AG04449 (cell line): ENCODE results near the gene MAD1L1.

Source experiments
- CTCF ChIA-PET: fragments of 350-600 bp; formaldehyde crosslinking; extraction: SDS; loops from one replicate; lab custom pipeline; 2021; ENCODE audit warnings: antibody characterized with exemption; lab: Yijun Ruan, JAX
- POLR2A ChIA-PET: fragments of 400-600, 350-600 bp; formaldehyde crosslinking; extraction: SDS; loops from one replicate; lab custom pipeline; 2020; ENCODE audit warnings: antibody characterized with exemption, inconsistent platforms; lab: Yijun Ruan, JAX
- DNase-seq: peaks from one replicate; pipeline ENCODE4 v3.0.0-alpha.2; 2010; ENCODE audit warnings: low read depth, low spot score
- H3K4me3 ChIP-seq: 2 replicates; pipeline ENCODE4 v1.5.1; 2011; ENCODE audit warnings: low read depth, mild to moderate bottlenecking, control low read depth, low read length
- TF ChIP-seq, protein P1 (sequence below): IDR thresholded peaks from one replicate; pipeline ENCODE4 v1.5.1; 2011; ENCODE audit warnings: mild to moderate bottlenecking, moderate library complexity, low read length, control low read depth, inconsistent platforms; ENCODE audit not compliant: insufficient read depth; ENCODE audit errors: missing control alignments

Gene MAD1L1

DNA sequence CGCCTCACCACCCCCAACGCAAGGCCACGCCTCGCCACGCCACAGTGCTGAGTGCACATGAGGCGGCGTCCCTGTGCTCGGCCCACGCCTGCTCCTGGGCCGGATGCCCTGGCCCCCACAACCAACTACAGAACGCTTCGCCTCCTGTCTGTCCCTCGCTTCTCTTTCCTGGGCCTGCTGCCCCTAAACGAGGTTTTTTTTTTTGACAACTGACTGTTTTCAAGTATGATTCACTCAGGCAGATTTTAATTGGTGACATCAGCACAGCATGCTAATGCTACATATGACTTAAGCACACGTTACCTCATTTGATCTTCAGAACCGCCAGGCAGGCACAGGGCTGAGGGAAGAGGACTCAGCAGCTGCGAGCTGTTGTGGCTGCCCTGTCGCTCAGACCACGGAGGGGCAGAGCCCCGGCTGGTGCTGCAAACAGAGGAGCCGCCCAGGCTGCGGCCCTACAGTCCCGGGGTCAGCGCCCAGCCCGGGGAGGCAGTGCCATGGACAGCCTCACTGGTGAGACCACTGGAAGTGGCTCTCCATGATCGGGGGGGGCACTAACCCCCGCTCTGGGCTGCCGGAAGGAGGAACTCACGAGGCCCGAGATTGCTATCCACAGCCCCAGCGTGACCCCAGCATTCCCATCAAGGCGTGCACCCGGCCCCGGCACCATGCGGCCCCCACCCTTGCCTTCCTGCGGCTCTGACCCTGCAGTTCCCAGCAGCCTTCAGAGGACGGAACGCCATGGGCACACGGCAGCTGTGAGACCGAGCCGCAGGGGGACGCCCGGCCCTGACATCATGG lies 212.8 kb downstream of the MAD1L1 start:
- TF ChIP-seq, protein P1, sequence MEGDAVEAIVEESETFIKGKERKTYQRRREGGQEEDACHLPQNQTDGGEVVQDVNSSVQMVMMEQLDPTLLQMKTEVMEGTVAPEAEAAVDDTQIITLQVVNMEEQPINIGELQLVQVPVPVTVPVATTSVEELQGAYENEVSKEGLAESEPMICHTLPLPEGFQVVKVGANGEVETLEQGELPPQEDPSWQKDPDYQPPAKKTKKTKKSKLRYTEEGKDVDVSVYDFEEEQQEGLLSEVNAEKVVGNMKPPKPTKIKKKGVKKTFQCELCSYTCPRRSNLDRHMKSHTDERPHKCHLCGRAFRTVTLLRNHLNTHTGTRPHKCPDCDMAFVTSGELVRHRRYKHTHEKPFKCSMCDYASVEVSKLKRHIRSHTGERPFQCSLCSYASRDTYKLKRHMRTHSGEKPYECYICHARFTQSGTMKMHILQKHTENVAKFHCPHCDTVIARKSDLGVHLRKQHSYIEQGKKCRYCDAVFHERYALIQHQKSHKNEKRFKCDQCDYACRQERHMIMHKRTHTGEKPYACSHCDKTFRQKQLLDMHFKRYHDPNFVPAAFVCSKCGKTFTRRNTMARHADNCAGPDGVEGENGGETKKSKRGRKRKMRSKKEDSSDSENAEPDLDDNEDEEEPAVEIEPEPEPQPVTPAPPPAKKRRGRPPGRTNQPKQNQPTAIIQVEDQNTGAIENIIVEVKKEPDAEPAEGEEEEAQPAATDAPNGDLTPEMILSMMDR, result no peak
- ChIA-PET POLR2A (interaction anchor here (0.7 to 1.2 kb wide), 2 partner anchors 50 to 167 kb away, joined by 3 read pairs; no protein-coding TSS in a partner anchor), CTCF (no interaction called here)
- H3K4me3 ChIP-seq, result no peak overlapping the region
- DNase-seq, result peak; percentile 81

DNA sequence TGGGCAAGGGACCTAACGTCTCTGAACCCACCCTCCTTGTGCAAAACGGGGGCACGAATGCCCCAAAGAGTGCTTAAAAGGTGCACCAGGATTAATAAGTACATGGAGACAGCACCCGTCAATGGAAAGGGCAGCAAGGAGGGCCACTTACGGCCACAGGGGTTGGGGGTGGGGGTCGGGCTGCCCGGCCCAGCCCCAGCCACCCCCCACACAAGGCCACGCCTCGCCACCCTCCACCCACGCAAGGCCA lies 213.4 kb downstream of the MAD1L1 start:
- DNase-seq, result no peak
- H3K4me3 ChIP-seq, result peak overlapping the region; percentile 6
- ChIA-PET CTCF (no interaction called here), POLR2A (interaction anchor here (0.6 to 1.2 kb wide), 2 partner anchors 168 to 239 kb away, joined by 3 to 4 read pairs; no protein-coding TSS in a partner anchor)
- TF ChIP-seq, protein P1, result no peak

DNA sequence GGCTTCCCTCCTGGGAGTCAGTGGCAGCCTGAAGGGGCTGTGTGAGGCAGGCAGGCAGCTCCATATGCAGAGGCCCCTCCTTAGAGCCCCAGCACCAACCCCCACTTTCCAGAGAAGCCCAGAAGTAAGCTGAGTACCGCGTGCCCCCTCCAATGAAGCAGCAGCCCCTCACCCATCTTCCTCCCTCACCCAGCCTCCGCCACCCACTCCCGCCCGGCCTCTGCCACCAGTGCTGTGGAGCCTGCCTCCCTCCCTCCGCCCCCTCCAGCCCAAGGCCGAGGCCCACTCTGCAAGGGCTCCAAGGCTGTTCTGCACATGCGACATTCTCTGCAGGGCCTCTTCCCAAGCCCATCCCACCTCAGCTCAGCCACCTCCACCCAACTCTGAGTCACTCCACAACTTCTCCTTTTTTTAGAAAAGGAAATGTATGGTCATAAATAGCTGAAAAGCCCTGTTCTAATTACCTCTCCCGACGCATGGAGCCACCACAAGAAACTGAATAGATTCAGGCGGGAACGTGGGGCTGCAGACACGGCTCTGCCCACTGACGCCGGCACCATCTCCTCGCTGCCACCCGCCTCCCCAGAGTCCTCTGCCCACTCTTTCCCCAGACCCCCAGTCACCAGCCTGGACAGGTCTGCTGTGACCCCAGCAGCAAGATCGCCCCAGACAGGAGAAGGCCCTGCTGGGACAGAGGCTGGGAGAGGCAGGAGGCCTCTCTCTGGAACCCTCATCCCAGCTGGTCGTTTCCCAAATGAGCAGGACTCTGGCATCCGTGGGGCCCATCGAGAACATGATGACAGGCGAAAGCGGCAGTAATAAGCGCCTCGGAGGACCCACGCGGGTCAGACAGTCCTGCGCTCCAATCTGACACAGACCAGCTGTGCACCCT lies 213.9 kb downstream of the MAD1L1 start:
- ChIA-PET POLR2A (interaction anchor here (0.5 to 1.2 kb wide), 5 partner anchors 63 to 438 kb away, joined by 3 to 4 read pairs (median 3); no protein-coding TSS in a partner anchor), CTCF (no interaction called here)
- TF ChIP-seq, protein P1, result no peak
- peak; percentile 49 for DNase-seq
- peak overlapping the region; percentile 27 for H3K4me3 ChIP-seq

DNA sequence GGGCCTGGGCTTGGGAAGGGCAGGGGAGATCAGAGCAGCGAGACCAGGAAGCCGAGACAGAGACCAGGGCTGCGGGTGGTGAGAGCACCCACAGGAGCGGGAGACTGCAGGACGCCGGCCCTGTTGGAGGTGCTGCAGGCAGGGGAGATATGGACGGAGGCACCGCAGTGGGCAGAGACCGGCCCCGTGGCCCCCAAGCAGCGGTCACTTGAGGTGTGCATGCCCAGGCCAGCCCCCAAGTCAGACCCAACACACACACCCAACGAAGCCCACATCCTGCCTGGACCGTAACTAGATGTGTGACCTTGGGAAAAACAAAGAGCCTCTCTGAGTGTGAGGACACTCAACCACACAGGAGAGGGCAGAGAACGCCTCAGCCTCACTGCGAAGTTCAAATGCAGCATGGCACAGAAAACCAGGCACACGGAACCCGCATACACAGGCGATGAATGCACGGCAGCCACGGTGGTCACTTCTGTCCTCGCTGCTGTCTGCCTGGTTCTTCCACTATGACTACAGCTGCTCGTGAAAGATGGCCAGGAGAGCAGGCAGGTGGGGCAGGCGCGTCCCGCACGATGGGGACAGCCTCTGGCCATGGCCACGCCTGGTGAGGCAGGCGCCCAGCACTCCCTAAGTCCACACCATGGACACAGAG lies 214.7 kb downstream of the MAD1L1 start:
- CTCF ChIA-PET, result no interaction called here
- POLR2A ChIA-PET, result interaction anchor here (0.5 to 0.9 kb wide), 3 partner anchors 64 to 437 kb away, joined by 3 to 4 read pairs (median 3); no protein-coding TSS in a partner anchor
- TF ChIP-seq, protein P1, result no peak
- DNase-seq, result no peak
- no peak overlapping the region for H3K4me3 ChIP-seq

DNA sequence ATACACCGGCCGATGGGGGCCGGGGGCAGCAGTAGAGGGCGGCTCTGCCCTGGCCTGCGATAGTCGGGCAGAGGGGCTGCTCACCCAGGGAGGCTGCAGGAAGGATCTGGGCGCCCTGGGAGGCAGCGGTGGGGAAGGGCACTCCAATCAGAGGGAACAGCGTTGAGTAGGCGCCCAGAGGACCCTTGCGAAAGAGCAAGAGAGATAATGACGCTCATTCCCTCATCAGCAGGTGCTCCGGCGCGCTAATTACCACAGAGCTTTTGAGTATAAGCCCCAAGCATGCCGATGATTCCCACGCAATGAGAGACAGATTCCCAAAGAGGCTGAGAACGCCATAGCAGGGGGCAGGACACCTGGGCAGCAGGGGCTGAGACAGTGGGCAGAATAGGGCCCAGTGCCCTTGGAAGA lies 215.3 kb downstream of the MAD1L1 start:
- TF ChIP-seq, protein P1, result no peak
- no peak overlapping the region for H3K4me3 ChIP-seq
- POLR2A ChIA-PET, result no interaction called here
- DNase-seq, result no peak
- CTCF ChIA-PET, result no interaction called here
